Measurements from ENCODE around the gene AIFM2. TPM values are rescaled to one million over a fixed set of nuclear protein-coding genes. Genes with fewer than 3 reads are reported as not detected.

The AIFM2 gene
- total RNA-seq, 1 experiment from 2014 or later, result 31.1 TPM

DNA sequence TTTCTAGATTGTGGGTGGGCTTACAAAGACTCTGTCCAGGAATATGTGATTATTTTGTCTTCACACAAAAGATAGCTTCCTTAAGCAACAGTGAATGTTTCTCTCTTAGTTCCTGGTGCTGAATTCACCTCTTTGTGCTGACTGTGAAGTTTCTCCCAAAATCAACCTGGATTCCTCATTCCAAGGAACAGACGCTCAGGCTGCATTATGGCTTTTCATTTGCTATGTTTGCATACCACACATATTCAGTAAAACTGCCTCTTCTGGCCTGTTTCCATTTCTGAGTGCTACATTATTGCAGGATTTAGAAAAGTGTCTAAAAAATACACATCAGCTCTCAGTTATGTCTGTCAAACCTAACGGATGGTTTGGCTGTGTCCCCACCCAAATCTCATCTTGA lies 58.5 kb downstream of the AIFM2 start:
- TF ChIP-seq, protein P1, sequence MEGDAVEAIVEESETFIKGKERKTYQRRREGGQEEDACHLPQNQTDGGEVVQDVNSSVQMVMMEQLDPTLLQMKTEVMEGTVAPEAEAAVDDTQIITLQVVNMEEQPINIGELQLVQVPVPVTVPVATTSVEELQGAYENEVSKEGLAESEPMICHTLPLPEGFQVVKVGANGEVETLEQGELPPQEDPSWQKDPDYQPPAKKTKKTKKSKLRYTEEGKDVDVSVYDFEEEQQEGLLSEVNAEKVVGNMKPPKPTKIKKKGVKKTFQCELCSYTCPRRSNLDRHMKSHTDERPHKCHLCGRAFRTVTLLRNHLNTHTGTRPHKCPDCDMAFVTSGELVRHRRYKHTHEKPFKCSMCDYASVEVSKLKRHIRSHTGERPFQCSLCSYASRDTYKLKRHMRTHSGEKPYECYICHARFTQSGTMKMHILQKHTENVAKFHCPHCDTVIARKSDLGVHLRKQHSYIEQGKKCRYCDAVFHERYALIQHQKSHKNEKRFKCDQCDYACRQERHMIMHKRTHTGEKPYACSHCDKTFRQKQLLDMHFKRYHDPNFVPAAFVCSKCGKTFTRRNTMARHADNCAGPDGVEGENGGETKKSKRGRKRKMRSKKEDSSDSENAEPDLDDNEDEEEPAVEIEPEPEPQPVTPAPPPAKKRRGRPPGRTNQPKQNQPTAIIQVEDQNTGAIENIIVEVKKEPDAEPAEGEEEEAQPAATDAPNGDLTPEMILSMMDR (IDR thresholded peaks at IDR 0.05; ENCODE audit: insufficient read depth in 1 of 2, low read depth in 1 of 2, low read length in 1 of 2, severe bottlenecking in 1 of 2, unreplicated experiment in 1 of 2), result no peak

DNA sequence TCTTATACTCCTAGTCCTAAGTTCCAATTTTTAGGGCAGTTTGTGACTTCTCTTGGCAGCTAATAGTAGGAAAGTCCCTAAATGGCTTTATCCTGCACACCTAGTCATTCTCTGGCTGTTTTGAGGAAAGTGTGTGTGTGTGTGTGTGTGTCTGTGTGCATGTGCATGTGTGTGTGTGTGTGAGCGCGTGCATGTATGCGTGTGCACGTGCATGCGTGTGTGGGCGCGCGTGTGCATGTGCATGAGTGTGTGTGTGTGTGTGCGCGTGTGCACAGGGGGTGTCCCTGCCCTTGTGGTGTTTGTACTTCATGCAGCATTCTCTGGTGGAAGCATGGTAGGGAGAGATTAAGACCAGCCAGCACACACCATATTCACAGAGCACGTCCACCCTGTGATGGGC lies 61.8 kb downstream of the AIFM2 start:
- no TSS peak for BruUV-seq (replicated peaks)
- Histone ChIP-seq H3K4me3 (ENCODE audit: low read depth, low read length) (no peak overlapping the region), H3K27me3 (replicated peaks; ENCODE audit: control insufficient read depth, insufficient read depth, low read length) (no peaks in the 10 kb centered on the region; the same call in none of the 2 replicates), H3K9me3 (no peaks in the 10 kb centered on the region), H3K4me1 (no peaks in the 10 kb centered on the region), H3K36me3 (ENCODE audit: control insufficient read depth, insufficient read depth, low read length) (no peaks in the 10 kb centered on the region)
- Mint-ChIP-seq H3K36me3 (ENCODE audit: insufficient read depth, unreplicated experiment) (no peaks in the 10 kb centered on the region), H3K9me3 (ENCODE audit: unreplicated experiment) (no peaks in the 10 kb centered on the region), H3K27ac (ENCODE audit: unreplicated experiment) (no peak overlapping the region), H3K4me1 (ENCODE audit: low read depth, unreplicated experiment) (no peaks in the 10 kb centered on the region), H3K27me3 (ENCODE audit: insufficient read depth, unreplicated experiment) (peaks cover 6% of the 10 kb centered on the region), H3K4me3 (ENCODE audit: unreplicated experiment) (no peak overlapping the region)
- intact Hi-C loops (cut with micrococcal nuclease; ENCODE audit: unreplicated experiment), result no loop called here
- DNase-seq, result no peak
- CTCF ChIA-PET, result no interaction called here
- POLR2A ChIA-PET, result no interaction called here
- TF ChIP-seq, protein P1 (IDR thresholded peaks at IDR 0.05; ENCODE audit: insufficient read depth in 1 of 2, low read depth in 1 of 2, low read length in 1 of 2, severe bottlenecking in 1 of 2, unreplicated experiment in 1 of 2), result no peak

More for the DNA sequence above, 58.5 kb downstream of the AIFM2 start:
- no TSS peak for BruUV-seq (replicated peaks)
- no peaks in the 10 kb centered on the region; the same call in none of the 2 replicates for H3K27me3 ChIP-seq (replicated peaks; ENCODE audit: control insufficient read depth, insufficient read depth, low read length)
- CTCF ChIA-PET, result no interaction called here
- Mint-ChIP-seq H3K4me1 (ENCODE audit: low read depth, unreplicated experiment) (no peaks in the 10 kb centered on the region), H3K9me3 (ENCODE audit: unreplicated experiment) (no peaks in the 10 kb centered on the region), H3K36me3 (ENCODE audit: insufficient read depth, unreplicated experiment) (peaks cover 5% of the 10 kb centered on the region), H3K4me3 (ENCODE audit: unreplicated experiment) (no peak overlapping the region), H3K27ac (ENCODE audit: unreplicated experiment) (no peak overlapping the region), H3K27me3 (ENCODE audit: insufficient read depth, unreplicated experiment) (peaks cover 20% of the 10 kb centered on the region)
- POLR2A ChIA-PET, result no interaction called here
- H3K4me3 ChIP-seq (ENCODE audit: low read depth, low read length), result no peak overlapping the region
- H3K9me3 ChIP-seq, result no peaks in the 10 kb centered on the region
- intact Hi-C loops (cut with micrococcal nuclease; ENCODE audit: unreplicated experiment), result no loop called here
- no peaks in the 10 kb centered on the region for H3K4me1 ChIP-seq
- no peak for DNase-seq
- H3K36me3 ChIP-seq (ENCODE audit: control insufficient read depth, insufficient read depth, low read length), result no peaks in the 10 kb centered on the region

DNA sequence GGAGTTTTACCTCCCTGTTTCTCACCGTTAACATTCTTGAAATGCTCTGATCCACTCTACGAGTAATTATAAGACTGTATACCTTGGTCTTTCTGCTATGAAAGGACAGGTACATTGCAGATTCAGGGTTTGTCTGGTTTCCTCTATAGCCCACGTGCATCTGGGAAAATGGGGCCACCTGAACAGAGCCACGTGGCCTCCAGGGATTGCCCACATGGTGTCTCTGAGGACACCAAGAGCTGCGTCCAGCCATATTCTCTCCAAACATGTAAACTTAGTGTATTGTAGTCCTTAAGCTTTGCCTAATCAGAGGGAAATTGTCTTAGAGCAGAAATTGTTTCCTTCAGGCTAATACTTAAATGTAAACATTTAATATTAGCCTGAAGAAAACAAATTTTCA lies 63.3 kb downstream of the AIFM2 start:
- no peak overlapping the region for H3K4me3 Mint-ChIP-seq (ENCODE audit: unreplicated experiment)
- no peak for DNase-seq
- Histone ChIP-seq H3K9me3 (no peaks in the 10 kb centered on the region), H3K4me3 (ENCODE audit: low read depth, low read length) (no peak overlapping the region), H3K27me3 (replicated peaks; ENCODE audit: control insufficient read depth, insufficient read depth, low read length) (no peaks in the 10 kb centered on the region; the same call in none of the 2 replicates), H3K4me1 (no peaks in the 10 kb centered on the region), H3K36me3 (ENCODE audit: control insufficient read depth, insufficient read depth, low read length) (no peaks in the 10 kb centered on the region)
- no peak overlapping the region for H3K27ac Mint-ChIP-seq (ENCODE audit: unreplicated experiment)
- H3K36me3 Mint-ChIP-seq (ENCODE audit: insufficient read depth, unreplicated experiment), result no peaks in the 10 kb centered on the region
- BruUV-seq (replicated peaks), result no TSS peak
- CTCF ChIA-PET, result no interaction called here
- H3K4me1 Mint-ChIP-seq (ENCODE audit: low read depth, unreplicated experiment), result no peaks in the 10 kb centered on the region
- intact Hi-C loops (cut with micrococcal nuclease; ENCODE audit: unreplicated experiment), result no loop called here
- H3K27me3 Mint-ChIP-seq (ENCODE audit: insufficient read depth, unreplicated experiment), result peaks cover 10% of the 10 kb centered on the region
- POLR2A ChIA-PET, result no interaction called here
- H3K9me3 Mint-ChIP-seq (ENCODE audit: unreplicated experiment), result no peaks in the 10 kb centered on the region
- TF ChIP-seq, protein P1 (IDR thresholded peaks at IDR 0.05; ENCODE audit: insufficient read depth in 1 of 2, low read depth in 1 of 2, low read length in 1 of 2, severe bottlenecking in 1 of 2, unreplicated experiment in 1 of 2), result no peak

All from Caco-2 (cell line).